Ascending aorta (tissue), 2 donors: ENCODE results near the gene ETFB. TPM values are rescaled to one million over a fixed set of nuclear protein-coding genes. Genes with fewer than 3 reads are reported as not detected.
"Not testable (repeated sequence)": the region's sequence is repeated elsewhere in the genome, so short reads cannot be mapped to it uniquely, and the experiment has no call there.

Source experiments
- DNase-seq, 2 donors: peaks; one replicate each; pipeline ENCODE4 v3.0.0-alpha.2; 2019; ENCODE audit warnings: low spot score in 2 of 2
- H3K27ac ChIP-seq, 2 donors: fragments of 200-600 bp; sonication (generic); one replicate each; pipeline ENCODE4 v1.5.1; 2016 to 2017; ENCODE audit warnings: mild to moderate bottlenecking in 1 of 2
- H3K27me3 ChIP-seq: fragments of 200-600 bp; sonication (generic); one replicate; pipeline ENCODE4 v1.5.1; 2017
- H3K36me3 ChIP-seq, 2 donors: fragments of 200-600 bp; sonication (generic); one replicate each; pipeline ENCODE4 v1.5.1; 2016
- H3K4me1 ChIP-seq, 2 donors: fragments of 200-600 bp; sonication (generic); one replicate each; pipeline ENCODE4 v1.5.1; 2016 to 2017; ENCODE audit warnings: mild to moderate bottlenecking in 1 of 2
- H3K4me3 ChIP-seq, 2 donors: fragments of 200-600 bp; sonication (generic); one replicate each; pipeline ENCODE4 v1.5.1; 2016 to 2017; ENCODE audit warnings: mild to moderate bottlenecking in 1 of 2
- H3K9me3 ChIP-seq, 2 donors: fragments of 200-600 bp; sonication (generic); one replicate each; pipeline ENCODE4 v1.5.1; 2016
- CTCF ChIP-seq, 3 experiments: fragments of 200-600 bp in 2 of 3; fragments of 450-650 bp in 1 of 3; sonication (generic) in 2 of 3; IDR thresholded peaks; one replicate each; pipeline ENCODE4 v1.5.1; 2016 to 2019; ENCODE audit warnings: antibody characterized with exemption in 3 of 3, mild to moderate bottlenecking in 1 of 3, moderate library complexity in 1 of 3
- intact Hi-C: fragments of 100-400 bp; cut with DNase I; formaldehyde crosslinking; loops from one replicate; pipeline ENCODE4 v1.15.1; 2023
- total RNA-seq: library from RNA; depleted of rRNA; stranded (reverse); fragments of >200 nt; gene quantifications from one replicate; pipeline ENCODE4 v1.1.0, GENCODE V29; 2016

Gene ETFB
- total RNA-seq, 1 donor from 2014 or later = 42.5 TPM

GRCh38 chr19:51399231-51399630, 33.0 kb upstream of the ETFB start:
- peaks cover 0 to 4% of the 10 kb centered on the region in 2 donors for H3K4me1 ChIP-seq
- intact Hi-C loops = no loop called here
- H3K27me3 ChIP-seq = no peaks in the 10 kb centered on the region
- no peak for DNase-seq
- no peak overlapping the region for H3K4me3 ChIP-seq
- H3K27ac ChIP-seq = no peak overlapping the region
- H3K9me3 ChIP-seq = peaks cover 3 to 4% of the 10 kb centered on the region in 2 donors
- TF ChIP-seq CTCF (IDR thresholded peaks at IDR 0.05) = no peak
- no peaks in the 10 kb centered on the region for H3K36me3 ChIP-seq

DNA sequence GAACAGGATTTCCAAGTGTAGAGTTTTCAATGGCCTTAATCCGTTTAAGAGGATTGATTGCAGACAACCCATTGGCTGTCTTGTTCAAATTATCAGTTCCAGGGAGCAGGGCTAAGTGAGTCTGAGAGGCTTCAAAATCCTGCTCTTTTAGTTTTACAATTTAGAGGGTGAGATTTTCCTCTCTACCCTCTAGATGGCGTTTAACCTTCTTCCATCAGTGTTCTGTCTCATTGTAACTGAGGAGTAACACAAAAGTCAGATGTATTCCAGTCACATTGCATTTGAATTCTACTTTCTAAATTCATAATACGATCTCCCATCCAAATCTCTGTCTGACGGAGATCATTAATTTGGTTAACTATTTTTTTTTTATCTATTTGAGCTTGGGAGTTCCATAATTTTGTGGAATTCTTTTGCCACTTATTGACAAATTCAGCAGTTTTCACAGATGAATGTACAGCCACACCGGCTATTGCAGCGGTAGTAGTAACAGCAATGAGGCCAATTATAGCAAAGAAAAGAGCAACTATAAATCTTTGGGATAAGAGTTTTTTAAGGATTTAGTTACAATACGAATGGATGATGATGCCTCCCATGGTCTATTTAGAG, 32.0 kb upstream of the ETFB start:
- H3K27ac ChIP-seq = no peak overlapping the region
- peak; percentile 17 to 52 (median 41) for TF ChIP-seq CTCF (IDR thresholded peaks at IDR 0.05)
- no peaks in the 10 kb centered on the region for H3K36me3 ChIP-seq
- intact Hi-C loops = no loop called here
- H3K4me1 ChIP-seq = peaks cover 3 to 8% of the 10 kb centered on the region in 2 donors
- H3K27me3 ChIP-seq = no peaks in the 10 kb centered on the region
- no peak overlapping the region for H3K4me3 ChIP-seq
- DNase-seq = no peak
- H3K9me3 ChIP-seq = peaks cover 3 to 4% of the 10 kb centered on the region in 2 donors

DNA sequence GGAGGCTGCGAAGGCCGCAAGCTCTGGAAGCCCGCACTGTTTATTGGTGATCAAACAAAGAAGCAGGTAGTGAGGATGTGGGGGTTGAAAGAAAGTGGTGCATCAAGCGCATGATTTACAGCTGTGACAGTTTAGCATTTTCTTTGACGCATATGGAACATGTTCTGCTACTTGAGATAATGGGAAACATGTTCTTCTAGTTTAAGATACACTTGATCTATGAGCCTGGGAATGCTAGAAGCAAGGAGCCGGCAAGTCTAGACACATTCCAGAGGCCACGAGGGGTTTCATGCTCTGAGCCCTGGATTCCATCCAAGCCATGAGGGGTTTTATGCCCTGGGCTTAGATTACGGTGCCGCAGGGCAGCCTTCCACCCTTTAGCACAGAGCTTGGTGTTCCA, 31.3 kb upstream of the ETFB start:
- intact Hi-C loops, H3K9me3 ChIP-seq: not testable (repeated sequence)

GRCh38 chr19:51396175-51396574, 30.0 kb upstream of the ETFB start:
- TF ChIP-seq CTCF (IDR thresholded peaks at IDR 0.05) = no peak
- intact Hi-C loops = no loop called here
- H3K4me3 ChIP-seq = no peak overlapping the region
- H3K27me3 ChIP-seq = no peaks in the 10 kb centered on the region
- no peaks in the 10 kb centered on the region for H3K9me3 ChIP-seq
- no peak for DNase-seq
- peaks cover 3 to 8% of the 10 kb centered on the region in 2 donors for H3K4me1 ChIP-seq
- no peak overlapping the region for H3K27ac ChIP-seq
- no peaks in the 10 kb centered on the region for H3K36me3 ChIP-seq

More for the DNA sequence above, 31.3 kb upstream of the ETFB start:
- H3K27ac ChIP-seq, H3K36me3 ChIP-seq, H3K4me3 ChIP-seq, H3K27me3 ChIP-seq, DNase-seq, H3K4me1 ChIP-seq: not testable (repeated sequence)

DNA sequence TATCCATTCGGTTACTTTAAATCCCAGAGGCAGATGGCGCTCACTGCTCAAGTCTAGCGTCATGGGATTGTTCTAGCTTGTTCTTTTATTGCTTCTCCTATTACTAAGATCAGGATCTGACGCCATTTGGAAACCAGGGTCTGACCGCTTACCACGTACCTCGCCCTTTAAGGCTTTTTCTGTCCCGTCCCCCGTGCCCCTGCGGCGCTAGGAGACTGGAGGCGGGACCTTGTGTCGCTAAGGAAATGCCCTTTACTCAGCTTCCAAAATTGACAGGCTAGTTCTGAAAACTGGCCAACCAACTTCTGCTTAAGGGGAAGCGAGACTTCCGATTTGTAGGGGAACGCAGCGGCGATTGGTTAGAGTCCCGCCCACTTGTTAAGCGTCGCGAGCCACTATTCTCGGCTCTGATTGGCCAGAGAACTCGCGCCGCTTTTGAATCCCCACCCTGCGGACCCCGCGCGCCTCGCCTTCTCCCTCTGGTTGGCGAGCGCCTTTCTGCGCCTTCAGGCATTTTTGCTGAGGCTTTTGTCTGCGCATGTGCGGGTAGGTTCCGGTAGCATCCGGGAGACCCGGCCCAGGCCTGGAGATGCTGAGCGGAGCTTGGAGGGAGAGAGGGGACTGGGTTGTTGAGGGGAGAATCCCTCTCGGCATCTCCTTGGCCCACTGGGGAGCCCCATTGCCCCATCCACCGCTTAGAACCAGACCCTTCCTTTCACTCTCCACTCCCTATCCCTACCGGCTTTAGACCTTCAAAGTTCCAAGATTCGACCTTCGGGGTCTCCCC, 28.1 kb upstream of the ETFB start:
- intact Hi-C loops = loop anchor here (1.0 to 5.0 kb wide), 4 partner anchors 27 to 295 kb away; partner anchors contain the start of gene ZNF175
- Histone ChIP-seq H3K4me1 (peaks cover 3 to 8% of the 10 kb centered on the region in 2 donors), H3K9me3 (no peaks in the 10 kb centered on the region), H3K4me3 (peak overlapping the region; percentile 43 to 63), H3K27me3 (no peaks in the 10 kb centered on the region), H3K27ac (peak overlapping the region; percentile 74), H3K36me3 (no peaks in the 10 kb centered on the region)
- peak; percentile 92 to 98 for DNase-seq
- TF ChIP-seq CTCF (IDR thresholded peaks at IDR 0.05) = no peak

DNA sequence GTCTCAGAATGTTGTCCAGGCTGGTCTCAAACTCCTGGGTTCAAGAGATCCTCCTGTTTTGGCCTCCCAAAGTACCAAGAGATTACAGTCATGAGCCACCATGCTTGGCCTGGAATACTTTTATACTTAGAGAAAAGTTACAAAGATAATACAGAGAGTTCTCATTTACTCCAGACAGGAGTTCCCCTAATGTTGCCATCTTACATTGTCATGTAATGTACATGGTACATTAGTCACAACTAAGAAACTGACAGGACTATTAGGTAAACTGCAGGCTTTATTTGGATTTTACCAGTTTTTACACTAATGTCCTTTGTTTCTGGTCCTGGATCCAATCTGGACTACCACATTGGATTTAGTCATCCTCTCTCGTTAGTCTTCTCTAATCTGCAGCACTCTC, 26.5 kb upstream of the ETFB start:
- H3K4me1 ChIP-seq = peaks cover 3 to 8% of the 10 kb centered on the region in 2 donors
- no peak for DNase-seq
- H3K9me3 ChIP-seq = no peaks in the 10 kb centered on the region
- H3K4me3 ChIP-seq = no peak overlapping the region
- TF ChIP-seq CTCF (IDR thresholded peaks at IDR 0.05) = no peak
- no peak overlapping the region for H3K27ac ChIP-seq
- no peaks in the 10 kb centered on the region for H3K36me3 ChIP-seq
- intact Hi-C loops = loop anchor here (5.0 kb wide), 1 partner anchor 180 kb away; the partner anchor contains the start of gene ZNF175
- H3K27me3 ChIP-seq = no peaks in the 10 kb centered on the region
